NB4 (cell line): ENCODE measurements around the gene HTT.

Experiments
- DNase-seq: peaks from one replicate; pipeline ENCODE4 v3.0.0; 2010; ENCODE audit warnings: low read depth
- H3K4me3 ChIP-seq: one replicate; pipeline ENCODE4 v1.5.1; 2011; ENCODE audit warnings: mild to moderate bottlenecking, low read depth, low read length, moderate library complexity
- CTCF ChIP-seq: IDR thresholded peaks from one replicate; pipeline ENCODE4 v1.5.1; 2012; ENCODE audit warnings: low read depth, low read length
- MYC ChIP-seq: IDR thresholded peaks from 2 replicates; pipeline ENCODE4 v1.6.1; 2011; ENCODE audit warnings: low read depth, low read length
- POLR2A ChIP-seq: IDR thresholded peaks from 2 replicates; pipeline ENCODE4 v1.6.1; 2011; ENCODE audit warnings: mild to moderate bottlenecking; ENCODE audit not compliant: insufficient read length; ENCODE audit errors: extremely low read depth
- TF ChIP-seq, protein P1 (sequence below): IDR thresholded peaks from 2 replicates; pipeline ENCODE4 v1.6.1; 2011; ENCODE audit warnings: low read depth, low read length

The HTT gene

GRCh38 chr4:3031357-3032082 is 43.0 kb upstream of the HTT start:
- TF ChIP-seq POLR2A (no peak), MYC (no peak), CTCF (no peak)
- TF ChIP-seq, protein P1, sequence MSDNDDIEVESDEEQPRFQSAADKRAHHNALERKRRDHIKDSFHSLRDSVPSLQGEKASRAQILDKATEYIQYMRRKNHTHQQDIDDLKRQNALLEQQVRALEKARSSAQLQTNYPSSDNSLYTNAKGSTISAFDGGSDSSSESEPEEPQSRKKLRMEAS, result no peak
- DNase-seq, result no peak
- H3K4me3 ChIP-seq, result no peak overlapping the region

GRCh38 chr4:3034231-3034630 is 40.2 kb upstream of the HTT start:
- no peak overlapping the region for H3K4me3 ChIP-seq
- TF ChIP-seq POLR2A, result no peak
- TF ChIP-seq CTCF, result no peak
- TF ChIP-seq, protein P1, result no peak
- no peak for TF ChIP-seq MYC

GRCh38 chr4:3035249-3035648 is 39.2 kb upstream of the HTT start:
- no peak overlapping the region for H3K4me3 ChIP-seq
- DNase-seq, result no peak
- no peak for TF ChIP-seq MYC
- TF ChIP-seq, protein P1, result no peak
- no peak for TF ChIP-seq CTCF

More at GRCh38 chr4:3034231-3034630, 40.2 kb upstream of the HTT start:
- DNase-seq, result no peak

GRCh38 chr4:3035674-3036073 is 38.8 kb upstream of the HTT start:
- no peak for TF ChIP-seq POLR2A
- H3K4me3 ChIP-seq, result no peak overlapping the region

GRCh38 chr4:3036131-3036952 is 38.1 kb upstream of the HTT start:
- no peak for DNase-seq
- H3K4me3 ChIP-seq, result no peak overlapping the region
- TF ChIP-seq MYC (no peak), POLR2A (no peak), CTCF (no peak)
- TF ChIP-seq, protein P1, result no peak

More at GRCh38 chr4:3035674-3036073, 38.8 kb upstream of the HTT start:
- DNase-seq, result no peak

DNA sequence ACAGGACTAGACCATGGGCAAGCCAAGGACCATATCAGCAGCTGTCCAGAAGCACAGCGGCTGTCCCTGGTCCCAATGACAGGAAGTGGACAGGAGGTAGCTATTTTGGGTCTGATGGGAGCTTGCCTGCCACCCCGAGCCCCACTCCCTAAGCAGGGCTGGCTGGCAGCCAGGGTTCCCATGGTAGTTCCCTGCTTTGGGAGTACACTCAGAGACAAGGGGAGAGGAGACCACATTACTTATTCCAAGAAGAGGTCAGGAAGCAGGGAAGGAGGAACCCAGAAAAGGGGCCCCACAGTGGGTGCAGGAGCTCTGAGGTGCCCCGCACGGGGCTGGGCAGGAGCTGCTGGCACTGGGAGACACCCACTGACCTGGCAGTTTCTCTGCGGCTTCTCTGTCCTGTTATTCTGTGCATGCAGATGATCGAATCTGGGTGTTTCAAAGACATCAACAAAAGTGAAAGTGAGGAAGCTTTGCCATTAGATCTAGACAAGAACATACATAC is 36.5 kb upstream of the HTT start:
- no peak for DNase-seq
- H3K4me3 ChIP-seq, result no peak overlapping the region
- no peak for TF ChIP-seq MYC
- TF ChIP-seq, protein P1, result no peak
- TF ChIP-seq POLR2A, result no peak
- no peak for TF ChIP-seq CTCF
